ENCODE measurements around the gene FBRS. TPM values are rescaled to one million over a fixed set of nuclear protein-coding genes. Genes with fewer than 3 reads are reported as not detected.

Gene FBRS
- total RNA-seq (2022; extraction: Qiagen RNA extraction): 28.4 to 43.5 TPM (median 42.0 TPM) in 5 replicates

DNA sequence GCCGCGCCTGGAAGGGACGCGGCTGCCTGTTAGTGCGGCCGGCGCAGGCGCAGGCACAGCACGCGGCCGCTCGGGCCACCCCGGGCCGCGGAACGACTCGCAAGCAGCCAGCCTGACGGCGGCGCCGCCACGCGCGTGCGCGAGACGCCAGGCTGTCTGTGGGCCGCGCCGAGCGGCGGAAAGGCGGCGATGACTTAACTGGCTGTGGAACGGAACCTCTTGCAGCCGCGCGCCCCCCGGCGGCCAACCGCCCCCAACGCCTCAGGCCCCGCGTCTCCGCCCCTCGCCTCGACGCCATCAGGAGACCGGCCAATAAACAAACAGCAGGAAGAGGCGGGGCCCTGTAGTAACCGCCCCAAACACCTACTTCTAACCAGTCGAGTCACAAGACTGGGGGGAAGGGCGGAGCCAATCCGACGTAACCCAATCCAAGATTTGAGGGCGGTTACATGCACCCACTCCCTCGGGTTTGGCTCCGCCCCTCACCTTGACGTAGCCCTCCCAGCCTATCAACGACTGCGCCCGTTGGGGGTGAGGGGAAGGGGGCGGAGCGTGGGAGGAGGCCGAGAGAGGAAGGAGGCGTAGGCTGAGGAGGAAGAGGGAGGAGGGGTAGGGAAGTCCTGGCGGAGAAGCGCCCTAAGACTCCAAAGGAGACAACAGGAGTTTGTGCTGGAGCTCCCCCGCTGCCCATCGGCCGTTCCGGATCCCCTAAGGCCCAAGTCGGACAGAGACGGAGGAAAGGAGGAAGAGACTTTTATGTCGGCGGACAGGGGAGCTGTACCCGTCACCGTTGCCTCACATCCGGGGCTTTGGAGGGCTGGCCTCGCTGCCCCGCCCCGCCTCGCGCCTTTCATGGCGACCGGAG, at the start of gene FBRS:
FBRS (plus strand) TSS at position 566 of the 865 bp plus-strand sequence. CDS start 1,088 bp downstream, outside the sequence.

DNA sequence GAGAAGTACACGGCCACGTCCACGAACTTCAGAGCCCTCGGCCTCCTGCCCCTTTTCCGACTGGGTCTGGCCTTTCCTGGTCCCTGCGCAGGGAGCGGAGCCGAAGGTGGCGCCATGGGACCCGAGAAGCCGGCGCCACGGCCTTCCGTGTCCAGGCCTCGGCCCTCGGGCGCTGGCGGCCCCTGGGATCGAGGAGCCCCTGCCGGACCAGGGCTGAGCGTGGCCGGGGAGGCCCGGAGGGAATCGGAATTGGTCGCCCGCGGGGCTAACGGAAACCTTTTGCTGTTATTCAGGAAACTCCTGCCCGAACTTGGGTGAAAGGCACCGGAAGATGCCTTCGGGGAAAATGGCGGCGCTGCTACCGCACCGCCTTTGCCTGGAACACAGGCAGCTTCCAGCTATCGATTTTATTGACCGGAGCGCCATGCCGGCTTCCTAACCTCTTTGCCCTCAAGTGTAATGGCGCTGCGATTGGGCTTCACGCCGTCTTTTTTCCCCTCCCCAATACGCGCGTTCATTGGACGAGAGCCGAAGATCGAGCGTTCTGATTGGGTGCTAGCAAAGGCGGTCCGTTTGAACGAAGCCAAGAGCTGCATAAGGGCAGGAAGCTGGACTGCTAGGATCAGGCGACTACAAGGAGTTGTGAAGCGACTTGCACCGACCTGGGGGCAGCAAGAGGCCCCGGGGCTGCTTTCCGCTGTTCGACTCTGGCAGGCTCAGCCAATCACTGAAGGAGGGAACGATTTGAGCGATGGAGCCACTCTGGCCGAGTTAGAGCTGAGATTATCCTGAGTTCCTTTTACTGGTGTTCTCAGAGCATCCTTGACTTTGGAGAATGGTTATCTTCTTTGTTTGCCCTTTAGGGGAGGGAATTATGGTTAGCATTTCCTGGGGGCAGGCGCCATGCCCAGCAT, 48.0 kb upstream of the FBRS start, which contains the start of gene ZNF689:
ZNF689 (minus strand) TSS at position 464 of the 914 bp plus-strand sequence; CDS start at position 116, 348 bp downstream.

DNA sequence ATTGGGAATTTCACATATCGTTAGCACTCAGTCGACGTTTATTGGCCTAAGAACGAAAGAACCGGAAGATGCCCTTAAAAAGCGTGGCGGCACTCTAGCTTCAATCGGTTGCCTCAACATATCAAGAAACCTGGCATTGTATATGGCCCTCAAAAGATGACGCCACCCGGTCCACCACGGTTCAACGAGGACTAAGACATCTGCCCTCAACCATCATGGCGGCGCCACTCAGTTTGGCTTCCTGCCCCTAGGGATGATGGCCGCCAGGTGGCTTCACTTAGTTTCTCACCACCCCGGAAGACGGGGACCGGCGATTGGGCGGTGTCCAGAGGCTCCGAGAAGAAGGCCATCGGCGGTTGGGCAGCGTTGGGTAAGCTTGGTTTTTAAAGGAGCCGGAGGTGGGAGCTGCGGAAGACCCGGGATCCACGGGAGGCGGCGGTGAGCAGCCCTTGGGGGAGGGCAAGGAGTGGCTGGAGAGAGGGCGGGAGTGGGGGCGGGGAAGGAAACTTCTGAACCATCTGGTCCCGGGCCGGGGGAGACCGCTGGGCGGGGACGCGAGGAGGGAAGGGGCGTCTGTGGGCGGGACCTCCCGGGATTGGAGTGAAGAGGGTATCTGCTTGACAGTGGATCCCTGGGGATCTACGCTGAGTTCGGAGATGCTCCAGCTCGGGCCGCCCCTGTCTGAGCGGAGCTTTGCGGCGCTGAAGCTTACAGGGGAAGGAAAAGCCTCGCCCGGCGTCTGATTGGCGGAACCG, 7.7 kb upstream of the FBRS start, which contains the start of gene PRR14:
PRR14 (plus strand) TSS at position 592 of the 755 bp plus-strand sequence. CDS start 686 bp downstream, outside the sequence.

DNA sequence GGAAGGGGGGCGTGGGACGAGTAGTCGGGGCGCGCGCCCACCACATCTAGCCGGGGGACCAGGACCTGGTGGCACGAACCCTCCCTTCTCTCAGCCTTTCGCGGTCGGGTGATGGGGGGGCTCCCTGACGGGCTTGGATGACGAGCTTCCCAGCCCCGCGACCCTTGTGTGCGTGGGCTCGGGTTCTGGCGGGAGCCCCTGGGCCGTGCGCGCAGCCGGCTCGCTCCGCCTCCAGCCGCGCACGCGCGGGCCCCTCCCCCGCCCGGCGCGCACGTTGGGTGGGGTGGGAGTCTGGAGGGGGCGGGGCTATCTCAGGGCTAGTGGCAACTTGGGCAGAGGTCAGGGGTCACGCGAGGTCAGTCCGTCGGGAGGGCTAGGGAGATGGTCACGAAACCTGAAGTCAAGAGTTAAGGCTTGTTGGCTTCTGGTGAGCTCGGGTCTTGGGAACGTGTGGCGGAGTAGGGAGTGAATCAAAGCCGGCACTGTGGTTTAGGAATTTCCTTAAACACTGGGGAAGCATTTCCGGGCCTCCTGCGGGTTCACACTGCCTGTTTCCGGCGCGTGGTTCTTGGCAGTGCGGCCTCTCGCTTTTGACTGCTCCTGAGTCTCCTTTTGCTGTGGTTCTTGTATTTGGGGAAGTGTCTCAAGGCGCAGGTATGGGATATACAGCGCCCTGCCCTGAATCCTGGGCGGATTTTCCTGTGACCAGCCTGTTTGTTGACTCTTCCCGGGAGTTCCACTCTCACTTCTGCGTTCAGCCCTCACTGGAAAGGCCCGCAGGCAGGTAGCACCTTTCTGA, 40.8 kb downstream of the FBRS start, which contains the start of gene SRCAP:
SRCAP (plus strand) TSS at position 356 of the 799 bp plus-strand sequence. CDS start 1,654 bp downstream, outside the sequence.

Other genes with a start within 250 kb of the FBRS start
- 102 to 130 TPM (median 120 TPM) in 5 replicates for gene DCTPP1, start 228.4 kb upstream of the FBRS start, total RNA-seq (2022; extraction: Qiagen RNA extraction)
- gene SEPHS2, start 212.6 kb upstream of the FBRS start, total RNA-seq (2022; extraction: Qiagen RNA extraction): 43.9 to 48.2 TPM (median 45.5 TPM) in 5 replicates
- 0.07 to 0.18 TPM (median 0.14 TPM) in 5 replicates for gene ITGAL, start 185.7 kb upstream of the FBRS start, total RNA-seq (2022; extraction: Qiagen RNA extraction)
- 38.2 to 49.1 TPM (median 46.7 TPM) in 5 replicates for gene ZNF768, start 131.9 kb upstream of the FBRS start, total RNA-seq (2022; extraction: Qiagen RNA extraction)
- 3.4 to 4.7 TPM (median 4.3 TPM) in 5 replicates for gene ZNF747, start 123.6 kb upstream of the FBRS start, total RNA-seq (2022; extraction: Qiagen RNA extraction)
- gene ZNF764, start 100.1 kb upstream of the FBRS start, total RNA-seq (2022; extraction: Qiagen RNA extraction): 4.7 to 6.7 TPM (median 5.8 TPM) in 5 replicates
- gene ZNF688, start 86.7 kb upstream of the FBRS start, total RNA-seq (2022; extraction: Qiagen RNA extraction): 4.7 to 7.8 TPM (median 7.0 TPM) in 5 replicates
- gene ZNF785, start 72.7 kb upstream of the FBRS start, total RNA-seq (2022; extraction: Qiagen RNA extraction): not detected in 5 replicates
- gene ZNF689, start 48.0 kb upstream of the FBRS start, total RNA-seq (2022; extraction: Qiagen RNA extraction): 8.2 to 9.0 TPM (median 8.4 TPM) in 5 replicates
- gene PRR14, start 7.5 kb upstream of the FBRS start, total RNA-seq (2022; extraction: Qiagen RNA extraction): 17.0 to 24.3 TPM (median 24.0 TPM) in 5 replicates
- gene SRCAP, start 40.7 kb downstream of the FBRS start, total RNA-seq (2022; extraction: Qiagen RNA extraction): 16.0 to 26.6 TPM (median 17.8 TPM) in 5 replicates
- gene PHKG2, start 90.0 kb downstream of the FBRS start, total RNA-seq (2022; extraction: Qiagen RNA extraction): 19.5 to 30.8 TPM (median 26.9 TPM) in 5 replicates
- 4.5 to 9.0 TPM (median 8.0 TPM) in 5 replicates for gene CFAP119, start 103.6 kb downstream of the FBRS start, total RNA-seq (2022; extraction: Qiagen RNA extraction)
- 70.9 to 82.8 TPM (median 79.3 TPM) in 5 replicates for gene RNF40, start 103.9 kb downstream of the FBRS start, total RNA-seq (2022; extraction: Qiagen RNA extraction)
- 16.0 to 19.7 TPM (median 17.4 TPM) in 5 replicates for gene ZNF629, start 128.8 kb downstream of the FBRS start, total RNA-seq (2022; extraction: Qiagen RNA extraction)
- gene BCL7C, start 235.6 kb downstream of the FBRS start, total RNA-seq (2022; extraction: Qiagen RNA extraction): 26.3 to 45.4 TPM (median 43.8 TPM) in 5 replicates
- gene CTF1, start 238.2 kb downstream of the FBRS start, total RNA-seq (2022; extraction: Qiagen RNA extraction): 0.16 to 0.29 TPM (median 0.17 TPM) in 5 replicates

All from A549 treated with AZD2906 at 1 μM for 4 hours (cell line).